RWPE2 (cell line): ENCODE data around the gene CXCL6.

ENCODE experiments used
- ATAC-seq: fragments of 200-7000 bp; cut with Tn5 transposase; 3 replicates; pipeline ENCODE4 v1.9.1; 2021; ENCODE audit warnings: low read depth
- DNase-seq: peaks from one replicate; pipeline ENCODE4 v3.0.0-alpha.2; 2020; ENCODE audit warnings: low spot score
- H3K27ac ChIP-seq: fragments of 450-650 bp; 2 replicates; pipeline ENCODE4 v1.5.1; 2017; ENCODE audit warnings: mild to moderate bottlenecking; ENCODE audit not compliant: poor library complexity, severe bottlenecking
- H3K27me3 ChIP-seq: fragments of 250-450 bp; sonication (Bioruptor Pico); 2 replicates; pipeline ENCODE4 v1.5.1; 2021; ENCODE audit warnings: mild to moderate bottlenecking, moderate library complexity; ENCODE audit not compliant: insufficient read depth, poor library complexity, severe bottlenecking
- H3K36me3 ChIP-seq: fragments of 250-450 bp; sonication (Bioruptor Pico); 2 replicates; pipeline ENCODE4 v1.5.1; 2020; ENCODE audit warnings: low read depth, mild to moderate bottlenecking, moderate library complexity
- H3K4me1 ChIP-seq: fragments of 250-450 bp; sonication (Bioruptor Pico); 2 replicates; pipeline ENCODE4 v1.5.1; 2021; ENCODE audit warnings: mild to moderate bottlenecking, moderate library complexity; ENCODE audit not compliant: insufficient read depth, poor library complexity, severe bottlenecking
- H3K4me3 ChIP-seq: fragments of 250-450 bp; sonication (Bioruptor Pico); 2 replicates; pipeline ENCODE4 v1.5.1; 2021; ENCODE audit warnings: mild to moderate bottlenecking, moderate library complexity; ENCODE audit not compliant: severe bottlenecking
- H3K9me3 ChIP-seq: fragments of 250-450 bp; sonication (Bioruptor Pico); 2 replicates; pipeline ENCODE4 v1.5.1; 2021; ENCODE audit warnings: mild to moderate bottlenecking, moderate library complexity; ENCODE audit not compliant: severe bottlenecking
- CTCF ChIP-seq: fragments of 450-650 bp; IDR thresholded peaks from one replicate; pipeline ENCODE4 v1.5.1; 2017; ENCODE audit warnings: mild to moderate bottlenecking, moderate library complexity; ENCODE audit not compliant: poor library complexity, severe bottlenecking

CXCL6 gene

DNA sequence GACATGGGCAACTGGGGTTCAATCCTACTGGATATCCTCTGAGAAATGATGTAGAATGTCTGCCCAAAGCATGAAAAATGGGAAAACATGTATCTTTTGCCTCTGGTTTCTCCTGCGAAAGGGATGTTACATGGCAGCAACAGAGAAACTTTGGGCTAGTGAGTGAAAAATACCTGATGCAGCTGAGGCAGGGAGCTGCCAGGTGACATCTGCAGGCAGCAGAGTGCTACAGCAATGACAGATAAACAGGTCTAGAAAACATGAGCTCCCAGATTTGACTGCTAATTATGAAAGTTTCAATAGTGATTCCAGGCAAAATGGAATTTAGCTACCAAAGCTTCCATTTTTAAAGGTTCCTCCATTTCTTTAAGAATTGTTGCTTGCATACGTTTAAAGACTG lies 27.9 kb downstream of the CXCL6 start:
- Histone ChIP-seq H3K4me1 (peaks cover 16% of the 10 kb centered on the region), H3K27ac (no peak overlapping the region), H3K9me3 (no peaks in the 10 kb centered on the region), H3K27me3 (no peaks in the 10 kb centered on the region), H3K4me3 (no peak overlapping the region), H3K36me3 (no peaks in the 10 kb centered on the region)
- ATAC-seq (peak; percentile 24; the same call in 1 of the 3 replicates), DNase-seq (no peak)
- TF ChIP-seq CTCF = peak; percentile 67

- no peaks in the 10 kb centered on the region for H3K36me3 ChIP-seq
- TF ChIP-seq CTCF = peak; percentile 1
- no peaks in the 10 kb centered on the region for H3K27me3 ChIP-seq
- H3K4me1 ChIP-seq = peaks cover 16% of the 10 kb centered on the region
- ATAC-seq = no peak
- H3K4me3 ChIP-seq = no peak overlapping the region
- no peak overlapping the region for H3K27ac ChIP-seq
- H3K9me3 ChIP-seq = no peaks in the 10 kb centered on the region
- DNase-seq = no peak
Measured at GRCh38 chr4:73864961-73865360, 28.5 kb downstream of the CXCL6 start.

GRCh38 chr4:73865431-73866096 lies 29.1 kb downstream of the CXCL6 start:
- DNase-seq = no peak

GRCh38 chr4:73866246-73866645 lies 29.8 kb downstream of the CXCL6 start:
- TF ChIP-seq CTCF = no peak
- no peak overlapping the region for H3K27ac ChIP-seq
- H3K4me1 ChIP-seq = peaks cover 16% of the 10 kb centered on the region
- no peaks in the 10 kb centered on the region for H3K27me3 ChIP-seq
- no peaks in the 10 kb centered on the region for H3K9me3 ChIP-seq
- ATAC-seq = no peak
- no peaks in the 10 kb centered on the region for H3K36me3 ChIP-seq
- no peak overlapping the region for H3K4me3 ChIP-seq
- no peak for DNase-seq

More at GRCh38 chr4:73865431-73866096, 29.1 kb downstream of the CXCL6 start:
- Histone ChIP-seq H3K4me3 (no peak overlapping the region), H3K4me1 (peaks cover 16% of the 10 kb centered on the region), H3K27me3 (no peaks in the 10 kb centered on the region), H3K27ac (no peak overlapping the region), H3K9me3 (no peaks in the 10 kb centered on the region), H3K36me3 (no peaks in the 10 kb centered on the region)
- no peak for TF ChIP-seq CTCF
- ATAC-seq = no peak

- Histone ChIP-seq H3K27me3 (no peaks in the 10 kb centered on the region), H3K9me3 (no peaks in the 10 kb centered on the region), H3K4me1 (peaks cover 16% of the 10 kb centered on the region), H3K36me3 (no peaks in the 10 kb centered on the region), H3K4me3 (no peak overlapping the region), H3K27ac (no peak overlapping the region)
- no peak for DNase-seq
- peak; percentile 81 for ATAC-seq
- peak; percentile 9 for TF ChIP-seq CTCF
Measured at GRCh38 chr4:73867783-73868182, 31.3 kb downstream of the CXCL6 start.
